Loucy (cell line): Measurements from ENCODE around the gene FRMD1.

Experiments
- H2AFZ ChIP-seq: fragments of 200-600 bp; sonication (generic); 2 replicates; pipeline ENCODE4 v1.6.0; 2016; ENCODE audit warnings: antibody characterized with exemption, mild to moderate bottlenecking, low read length, moderate library complexity
- H3F3A ChIP-seq: fragments of 200-600 bp; 2 replicates; pipeline ENCODE4 v1.6.0; 2016; ENCODE audit warnings: antibody characterized with exemption, low read depth, mild to moderate bottlenecking
- H3K27me3 ChIP-seq: fragments of 200-600 bp; sonication (generic); 2 replicates; pipeline ENCODE4 v1.6.1; 2014; ENCODE audit warnings: low read length, mild to moderate bottlenecking; ENCODE audit not compliant: insufficient read depth, poor library complexity, severe bottlenecking
- H3K36me3 ChIP-seq: fragments of 200-600 bp; sonication (generic); 2 replicates; pipeline ENCODE4 v1.6.1; 2016; ENCODE audit warnings: low read length; ENCODE audit not compliant: insufficient read depth
- H3K4me1 ChIP-seq: fragments of 200-600 bp; sonication (generic); 2 replicates; pipeline ENCODE4 v1.5.1; 2014; ENCODE audit warnings: low read length, mild to moderate bottlenecking; ENCODE audit not compliant: insufficient read depth, poor library complexity, severe bottlenecking
- H3K4me2 ChIP-seq: fragments of 200-600 bp; sonication (generic); 2 replicates; pipeline ENCODE4 v1.6.0; 2014; ENCODE audit warnings: antibody characterized with exemption, low read length, low read depth, mild to moderate bottlenecking; ENCODE audit not compliant: poor library complexity, severe bottlenecking
- H3K4me3 ChIP-seq: fragments of 200-600 bp; sonication (generic); 2 replicates; pipeline ENCODE4 v1.5.1; 2014; ENCODE audit warnings: low read length, mild to moderate bottlenecking, mixed read lengths; ENCODE audit not compliant: poor library complexity, severe bottlenecking
- H3K79me2 ChIP-seq: fragments of 200-600 bp; sonication (generic); 2 replicates; pipeline ENCODE4 v1.6.1; 2014; ENCODE audit warnings: low read length; ENCODE audit not compliant: insufficient read depth
- H3K9ac ChIP-seq: fragments of 200-600 bp; sonication (generic); 2 replicates; pipeline ENCODE4 v1.6.0; 2014; ENCODE audit warnings: mild to moderate bottlenecking, low read depth, low read length, moderate library complexity; ENCODE audit not compliant: poor library complexity, severe bottlenecking
- H3K9me2 ChIP-seq: fragments of 200-600 bp; sonication (generic); replicated peaks from 2 replicates; pipeline ENCODE4 v1.6.1; 2016; ENCODE audit warnings: low read depth, low read length, mixed read lengths
- H3K9me3 ChIP-seq: fragments of 200-600 bp; sonication (generic); 2 replicates; pipeline ENCODE4 v1.6.1; 2014; ENCODE audit warnings: mild to moderate bottlenecking, antibody characterized with exemption, low read length, low read depth; ENCODE audit not compliant: insufficient read depth
- H4K20me1 ChIP-seq: fragments of 200-600 bp; sonication (generic); 2 replicates; pipeline ENCODE4 v1.6.0; 2014; ENCODE audit warnings: antibody characterized with exemption, low read length, mild to moderate bottlenecking; ENCODE audit not compliant: insufficient read depth, poor library complexity, severe bottlenecking
- EZH2phosphoT487 ChIP-seq: fragments of 200-600 bp; IDR thresholded peaks from 2 replicates; pipeline ENCODE4 v1.6.1; 2018; ENCODE audit warnings: antibody characterized with exemption, mild to moderate bottlenecking, moderate library complexity, borderline replicate concordance
- TF ChIP-seq, protein P1 (sequence below): fragments of 200-600 bp; sonication (generic); conservative IDR thresholded peaks from 2 replicates; pipeline ENCODE4 v1.5.1; 2014; ENCODE audit warnings: mild to moderate bottlenecking, antibody characterized with exemption, low read length

Gene FRMD1

DNA sequence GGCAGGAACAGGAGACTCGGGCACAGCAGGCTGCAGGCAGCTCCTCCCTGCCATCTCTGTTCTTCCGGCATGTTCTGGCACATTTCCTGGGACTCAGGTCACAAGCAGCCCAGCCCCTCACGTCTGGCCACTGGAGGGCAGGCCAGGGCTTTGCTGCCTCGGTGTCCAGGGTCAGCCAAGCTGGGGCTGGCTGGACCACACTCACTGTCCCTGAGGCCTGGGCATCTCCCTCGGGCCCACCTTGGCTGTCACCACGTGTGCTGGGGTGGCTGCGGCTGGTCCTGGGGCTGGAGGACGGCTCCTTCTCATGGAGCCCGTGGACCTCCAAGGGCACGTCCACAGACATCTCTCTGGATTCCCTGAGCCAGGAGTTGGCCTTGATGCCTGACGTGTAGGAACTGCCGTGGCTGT, 18.5 kb downstream of the FRMD1 start:
- Histone ChIP-seq H3F3A (no peaks in the 10 kb centered on the region), H3K27me3 (no peaks in the 10 kb centered on the region), H3K9ac (no peak overlapping the region), H3K4me2 (no peak overlapping the region), H4K20me1 (no peaks in the 10 kb centered on the region), H2AFZ (no peak overlapping the region), H3K79me2 (no peaks in the 10 kb centered on the region), H3K4me1 (no peaks in the 10 kb centered on the region), H3K4me3 (no peak overlapping the region), H3K9me3 (peaks cover 28% of the 10 kb centered on the region; the same call in 1 of the 2 replicates), H3K9me2 (no peaks in the 10 kb centered on the region), H3K36me3 (no peaks in the 10 kb centered on the region)
- no peak for TF ChIP-seq EZH2phosphoT487
- TF ChIP-seq, protein P1, sequence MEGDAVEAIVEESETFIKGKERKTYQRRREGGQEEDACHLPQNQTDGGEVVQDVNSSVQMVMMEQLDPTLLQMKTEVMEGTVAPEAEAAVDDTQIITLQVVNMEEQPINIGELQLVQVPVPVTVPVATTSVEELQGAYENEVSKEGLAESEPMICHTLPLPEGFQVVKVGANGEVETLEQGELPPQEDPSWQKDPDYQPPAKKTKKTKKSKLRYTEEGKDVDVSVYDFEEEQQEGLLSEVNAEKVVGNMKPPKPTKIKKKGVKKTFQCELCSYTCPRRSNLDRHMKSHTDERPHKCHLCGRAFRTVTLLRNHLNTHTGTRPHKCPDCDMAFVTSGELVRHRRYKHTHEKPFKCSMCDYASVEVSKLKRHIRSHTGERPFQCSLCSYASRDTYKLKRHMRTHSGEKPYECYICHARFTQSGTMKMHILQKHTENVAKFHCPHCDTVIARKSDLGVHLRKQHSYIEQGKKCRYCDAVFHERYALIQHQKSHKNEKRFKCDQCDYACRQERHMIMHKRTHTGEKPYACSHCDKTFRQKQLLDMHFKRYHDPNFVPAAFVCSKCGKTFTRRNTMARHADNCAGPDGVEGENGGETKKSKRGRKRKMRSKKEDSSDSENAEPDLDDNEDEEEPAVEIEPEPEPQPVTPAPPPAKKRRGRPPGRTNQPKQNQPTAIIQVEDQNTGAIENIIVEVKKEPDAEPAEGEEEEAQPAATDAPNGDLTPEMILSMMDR = no peak

DNA sequence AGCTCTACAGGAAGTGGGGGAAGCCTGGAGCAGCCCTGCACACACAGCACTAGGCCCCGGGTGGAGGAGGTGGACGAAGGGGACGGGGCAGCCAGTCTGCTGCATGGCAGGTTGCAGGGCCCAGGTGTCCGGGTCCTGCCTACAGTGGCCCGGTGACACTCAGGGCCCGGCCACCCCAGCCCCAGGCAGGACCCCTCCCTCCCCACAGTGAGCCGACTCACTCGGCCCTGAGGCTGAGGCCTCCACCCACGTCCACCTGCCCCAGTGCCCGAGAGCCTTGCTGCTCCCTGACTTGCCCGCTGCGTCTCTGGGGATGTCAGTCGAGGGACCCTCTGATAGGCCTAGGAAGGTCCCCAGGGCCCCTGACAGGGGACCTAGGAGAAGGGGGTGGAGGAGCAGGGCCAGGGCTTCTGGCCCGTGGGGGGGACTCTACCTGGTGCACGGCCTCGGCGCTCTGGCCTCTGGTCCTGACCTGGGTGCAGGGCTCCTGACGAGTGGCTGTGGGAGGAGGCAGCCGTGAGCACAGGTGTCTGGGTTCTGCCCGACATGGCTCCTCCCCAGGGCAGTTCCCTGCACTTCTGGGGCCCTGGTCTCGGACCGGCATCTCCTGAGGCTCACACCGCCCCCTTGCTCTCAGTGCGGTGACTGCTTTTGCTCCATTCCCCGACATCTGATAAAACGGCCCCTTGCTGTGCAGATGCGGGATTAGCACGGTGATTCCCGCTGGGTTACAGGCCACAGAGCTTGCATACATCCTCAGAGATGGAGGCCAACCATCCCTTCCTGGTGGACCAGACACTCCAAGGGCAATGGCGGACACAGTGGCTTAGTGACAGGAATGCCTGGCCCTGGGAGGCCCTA, 20.1 kb downstream of the FRMD1 start:
- H2AFZ ChIP-seq = no peak overlapping the region
- H3K9ac ChIP-seq = no peak overlapping the region
- no peaks in the 10 kb centered on the region for H3K9me2 ChIP-seq
- no peaks in the 10 kb centered on the region for H3K27me3 ChIP-seq
- no peak for TF ChIP-seq EZH2phosphoT487
- TF ChIP-seq, protein P1 = no peak
- no peak overlapping the region for H3K4me2 ChIP-seq
- H3K36me3 ChIP-seq = no peaks in the 10 kb centered on the region
- no peak overlapping the region for H3K4me3 ChIP-seq
- peaks cover 30% of the 10 kb centered on the region; the same call in 1 of the 2 replicates for H3K9me3 ChIP-seq
- no peaks in the 10 kb centered on the region for H4K20me1 ChIP-seq
- H3K79me2 ChIP-seq = no peaks in the 10 kb centered on the region
- no peaks in the 10 kb centered on the region for H3K4me1 ChIP-seq
- H3F3A ChIP-seq = no peaks in the 10 kb centered on the region

DNA sequence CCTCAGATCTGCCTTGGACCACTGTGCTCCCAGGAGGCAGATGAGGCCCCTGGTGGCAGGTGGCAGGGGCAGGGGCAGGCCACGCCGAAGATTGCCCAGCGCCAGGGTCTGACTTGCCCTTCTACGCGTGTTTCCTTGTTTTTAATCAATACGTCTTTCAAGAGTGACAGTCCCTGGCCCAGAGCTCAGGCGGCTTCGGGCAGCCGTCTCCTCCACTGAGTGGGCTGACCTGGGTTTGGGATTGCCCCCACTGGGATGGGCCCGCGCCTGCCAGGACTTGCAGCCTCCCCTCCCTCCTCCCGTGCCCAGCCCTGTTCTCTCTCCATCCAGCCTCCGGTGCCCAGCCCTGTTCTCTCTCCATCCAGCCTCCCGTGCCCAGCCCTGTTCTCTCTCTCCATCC, 21.2 kb downstream of the FRMD1 start:
- Histone ChIP-seq H3K79me2 (no peaks in the 10 kb centered on the region), H3K4me2 (no peak overlapping the region), H3K36me3 (no peaks in the 10 kb centered on the region), H3K9me3 (peaks cover 24% of the 10 kb centered on the region; the same call in 1 of the 2 replicates), H3K4me3 (no peak overlapping the region), H3K9me2 (no peaks in the 10 kb centered on the region), H2AFZ (no peak overlapping the region), H3K27me3 (no peaks in the 10 kb centered on the region), H3K4me1 (no peaks in the 10 kb centered on the region), H3K9ac (no peak overlapping the region), H3F3A (no peaks in the 10 kb centered on the region), H4K20me1 (no peaks in the 10 kb centered on the region)
- TF ChIP-seq EZH2phosphoT487 = no peak
- TF ChIP-seq, protein P1 = no peak
